GM12878 (cell line): ENCODE data around the gene EPS8. TPM values are rescaled to one million over a fixed set of nuclear protein-coding genes. Genes with fewer than 3 reads are reported as not detected.

Source experiments
- ATAC-seq: fragments of 200-7000 bp; cut with Tn5 transposase; 3 replicates; pipeline ENCODE4 v1.9.1; 2020; ENCODE audit warnings: mild to moderate bottlenecking, moderate library complexity
- BruUV-seq: library from RNA; stranded (reverse); fragments of 400-500 nt; replicated peaks from 2 replicates; lab custom pipeline; 2021; lab: Mats Ljungman, UMichigan
- CTCF ChIA-PET: fragments of 300-600 bp; sonication (Branson Sonifier 250); formaldehyde crosslinking; extraction: SDS; loops from one replicate; lab custom pipeline; 2021; ENCODE audit warnings: inconsistent platforms; lab: Yijun Ruan, JAX
- POLR2A ChIA-PET: fragments of 350-600 bp; formaldehyde crosslinking; extraction: SDS; loops from one replicate; lab custom pipeline; 2021; ENCODE audit warnings: inconsistent platforms; lab: Charles Lee
- RAD21 ChIA-PET: fragments of 300-600 bp; sonication (Branson Sonifier 250); formaldehyde crosslinking; loops from one replicate; lab custom pipeline; 2023; ENCODE audit warnings: antibody characterized with exemption; ENCODE audit not compliant: unreplicated experiment; lab: Charles Lee
- SMC1A ChIA-PET: fragments of 300-600 bp; sonication (Branson Sonifier 250); formaldehyde crosslinking; loops from one replicate; lab custom pipeline; 2023; ENCODE audit not compliant: unreplicated experiment, uncharacterized antibody; lab: Charles Lee
- DNase-seq: peaks from one replicate; pipeline ENCODE4 v3.0.0-alpha.2; 2011; ENCODE audit warnings: low read depth, low spot score
- FAIRE-seq: peaks from 3 replicates; lab custom pipeline; 2011; peaks lifted over from hg19 to GRCh38; lab: Jason Lieb, UNC
- H2AFZ ChIP-seq: 2 replicates; pipeline ENCODE4 v1.6.0; 2011; ENCODE audit warnings: low read depth, low read length, control low read depth; ENCODE audit not compliant: control insufficient read depth
- H3K27ac ChIP-seq: 2 replicates; pipeline ENCODE4 v1.5.1; 2011; ENCODE audit warnings: control low read depth; ENCODE audit not compliant: control insufficient read depth, insufficient read depth
- H3K27me3 ChIP-seq, 2 experiments: replicated peaks in 1 of 2; 2 replicates each; pipeline versions ENCODE4 v1.6.0 to v1.6.1; 2011; ENCODE audit warnings: low read length in 1 of 2; ENCODE audit not compliant: control insufficient read depth in 2 of 2, insufficient read depth in 2 of 2
- H3K36me3 ChIP-seq, 2 experiments: 2 replicates each; pipeline ENCODE4 v1.5.1; 2011; ENCODE audit warnings: low read length in 1 of 2; ENCODE audit not compliant: control insufficient read depth in 2 of 2, insufficient read depth in 2 of 2
- H3K4me1 ChIP-seq: 2 replicates; pipeline ENCODE4 v1.6.1; 2011; ENCODE audit warnings: mild to moderate bottlenecking, low read length, moderate library complexity, mixed read lengths; ENCODE audit not compliant: control insufficient read depth, insufficient read depth
- H3K4me2 ChIP-seq: 2 replicates; pipeline ENCODE4 v1.6.0; 2011; ENCODE audit warnings: control low read depth; ENCODE audit not compliant: control insufficient read depth, insufficient read depth
- H3K4me3 ChIP-seq: fragments of 200-600 bp; sonication (generic); 2 replicates; pipeline ENCODE4 v1.5.1; 2016
- H3K79me2 ChIP-seq: 2 replicates; pipeline ENCODE4 v1.6.0; 2011; ENCODE audit warnings: low read length; ENCODE audit not compliant: control insufficient read depth, insufficient read depth
- H3K9ac ChIP-seq: 2 replicates; pipeline ENCODE4 v1.8.0; 2011; ENCODE audit warnings: low read length, control low read depth, mixed read lengths; ENCODE audit not compliant: control insufficient read depth, insufficient read depth
- H3K9me3 ChIP-seq: replicated peaks from 3 replicates; pipeline ENCODE4 v1.5.1; 2011; ENCODE audit warnings: mild to moderate bottlenecking, low read length; ENCODE audit not compliant: control insufficient read depth, insufficient read depth
- H4K20me1 ChIP-seq: 2 replicates; pipeline ENCODE4 v1.6.0; 2011; ENCODE audit not compliant: control insufficient read depth, insufficient read depth
- ASH2L ChIP-seq: fragments of 300-600, 200-600 bp; sonication (generic); IDR thresholded peaks from 2 replicates; pipeline ENCODE4 v1.6.1; 2017; ENCODE audit warnings: low read depth, mild to moderate bottlenecking, borderline replicate concordance
- BACH1 ChIP-seq: fragments of 450-650 bp; IDR thresholded peaks from 2 replicates; pipeline ENCODE4 v1.6.1; 2017; ENCODE audit warnings: mild to moderate bottlenecking, borderline replicate concordance
- CTCF ChIP-seq, 3 experiments: IDR thresholded peaks in 2 of 3; conservative IDR thresholded peaks in 1 of 3; 2 replicates each; pipeline ENCODE4 v1.5.1; 2011; ENCODE audit warnings: low read depth in 3 of 3, low read length in 3 of 3, mild to moderate bottlenecking in 3 of 3, control low read depth in 2 of 3, moderate library complexity in 2 of 3, inconsistent platforms in 1 of 3, mixed read lengths in 1 of 3; ENCODE audit not compliant: control insufficient read depth in 2 of 3, insufficient read depth in 1 of 3; ENCODE audit errors: extremely low read depth in 1 of 3
- CUX1 ChIP-seq: IDR thresholded peaks from 2 replicates; pipeline ENCODE4 v1.6.1; 2012; ENCODE audit warnings: improper control_type of control experiment, low read depth, low read length; ENCODE audit not compliant: insufficient replicate concordance
- DPF2 ChIP-seq: fragments of 450-650 bp; IDR thresholded peaks from 2 replicates; pipeline ENCODE4 v1.6.1; 2017; ENCODE audit warnings: mild to moderate bottlenecking
- EP300 ChIP-seq, 2 experiments: fragments of 150-350 bp in 1 of 2; IDR thresholded peaks; 2 replicates each; pipeline ENCODE4 v1.6.1; 2011 to 2012; ENCODE audit warnings: low read depth in 2 of 2, low read length in 2 of 2, borderline replicate concordance in 1 of 2, improper control_type of control experiment in 1 of 2, inconsistent platforms in 1 of 2; ENCODE audit not compliant: control insufficient read depth in 1 of 2
- JUNB ChIP-seq: IDR thresholded peaks from 2 replicates; pipeline ENCODE4 v1.6.1; 2016; ENCODE audit warnings: antibody characterized with exemption, mild to moderate bottlenecking
- SREBF1 ChIP-seq: IDR thresholded peaks from 2 replicates; pipeline ENCODE4 v1.6.1; 2012; ENCODE audit warnings: mild to moderate bottlenecking, low read length
- WRNIP1 ChIP-seq: IDR thresholded peaks from 2 replicates; pipeline ENCODE4 v1.6.1; 2011; ENCODE audit warnings: low read depth, low read length, improper control_type of control experiment, borderline replicate concordance
- ZBED1 ChIP-seq: IDR thresholded peaks from 2 replicates; pipeline ENCODE4 v1.6.1; 2016; ENCODE audit warnings: borderline replicate concordance
- WGBS: methylation state at CpG from one replicate; pipeline ENCODE4 v1.1.6; 2016; ENCODE audit warnings: low lambda C conversion rate; ENCODE audit not compliant: insufficient replicate concordance, insufficient coverage; ENCODE audit errors: missing lambda C conversion rate; 5-methylcytosine and 5-hydroxymethylcytosine counted together
- in situ Hi-C: fragments of 300-500 bp; cut with MboI; formaldehyde crosslinking; loops from 9 replicates; pipeline ENCODE4 v1.14.3; 2018; ENCODE audit warnings: mixed read lengths
- intact Hi-C: fragments of 100-400 bp; cut with micrococcal nuclease; formaldehyde crosslinking; loops from one replicate; pipeline ENCODE4 v1.14.2; 2022; ENCODE audit not compliant: unreplicated experiment
- polyA plus RNA-seq, 11 experiments: library from polyadenylated mRNA; depleted of rRNA in 4 of 11; unstranded in 6 of 11; stranded (reverse) in 5 of 11; fragments of >200 nt; fragmentation: Nextera tagmentation in 4 of 11; fragmentation: Illumina TruSeq in 1 of 11; extraction: Ambion mirVana in 4 of 11; extraction: Trizol in 1 of 11; gene quantifications; 1 replicate in 1 of 11; 2 replicates in 10 of 11; pipeline versions ENCODE4 v1.2.1 to v1.2.3, GENCODE V29; 2011 to 2016; ENCODE audit warnings: inconsistent platforms in 2 of 11, missing spikeins in 2 of 11, low read depth in 1 of 11
- total RNA-seq, 4 experiments: library from RNA; depleted of rRNA in 3 of 4; stranded (reverse); fragments of >200 nt in 3 of 4; fragmentation: Illumina TruSeq in 1 of 4; extraction: Trizol in 1 of 4; gene quantifications; 2 replicates each; pipeline versions ENCODE4 v1.2.1 to v1.2.3, GENCODE V29; 2013 to 2021

Gene EPS8
- total and polyA plus RNA-seq, 10 of the 15 experiments (the other 5 are each of a cell fraction or from before 2014, with no cell fraction given): 1.3 to 127 (median 3.4) TPM

GRCh38 chr12:15662303-15662980, 126.7 kb downstream of the EPS8 start:
- TF ChIP-seq ASH2L (no peak), DPF2 (no peak), SREBF1 (no peak), ZBED1 (no peak), CUX1 (no peak), JUNB (no peak), EP300 (IDR thresholded peaks at IDR 0.05; ENCODE audit: borderline replicate concordance in 1 of 2, control insufficient read depth in 1 of 2, low read depth in 2 of 2, low read length in 2 of 2) (no peak), BACH1 (no peak), CTCF (IDR thresholded peaks at IDR 0.05 in 2 of 3, conservative IDR thresholded peaks at IDR 0.05 in 1 of 3; ENCODE audit: control insufficient read depth in 2 of 3, extremely low read depth in 1 of 3, insufficient read depth in 1 of 3, low read depth in 3 of 3, low read length in 3 of 3) (no peak), WRNIP1 (no peak)
- WGBS: 97% methylated on average over 3 of the region's 3 CpGs
- ChIA-PET SMC1A (interaction anchor here (0.6 to 5.2 kb wide), 14 partner anchors 9 to 196 kb away, joined by 3 to 31 read pairs (median 4); no protein-coding TSS in a partner anchor), POLR2A (interaction anchor here (0.7 to 0.8 kb wide), 2 partner anchors 20 to 221 kb away, joined by 3 read pairs; no protein-coding TSS in a partner anchor), CTCF (interaction anchor here (1.4 to 1.6 kb wide), 5 partner anchors 11 to 235 kb away, joined by 4 to 6 read pairs (median 5); no protein-coding TSS in a partner anchor), RAD21 (interaction anchor here (0.6 to 1.3 kb wide), 2 partner anchors 27 to 109 kb away, joined by 3 read pairs; no protein-coding TSS in a partner anchor)
- H3K9ac ChIP-seq: no peak overlapping the region
- H3K27me3 ChIP-seq: no peaks in the 10 kb centered on the region
- no peak for ATAC-seq
- no peaks in the 10 kb centered on the region for H3K36me3 ChIP-seq
- no peak for FAIRE-seq
- no peak overlapping the region for H2AFZ ChIP-seq
- no peaks in the 10 kb centered on the region for H3K79me2 ChIP-seq
- BruUV-seq: no TSS peak
- no peak overlapping the region for H3K4me3 ChIP-seq
- H3K4me2 ChIP-seq: no peak overlapping the region
- intact Hi-C loops: no loop called here
- in situ Hi-C loops: no loop called here
- H3K9me3 ChIP-seq: no peaks in the 10 kb centered on the region
- no peaks in the 10 kb centered on the region for H3K4me1 ChIP-seq
- H3K27ac ChIP-seq: no peak overlapping the region
- no peak for DNase-seq
- H4K20me1 ChIP-seq: no peaks in the 10 kb centered on the region
